ENCODE data around the gene MAN2C1. TPM values are rescaled to one million over a fixed set of nuclear protein-coding genes. Genes with fewer than 3 reads are reported as not detected.
"Not testable (repeated sequence)": the region's sequence is repeated elsewhere in the genome, so short reads cannot be mapped to it uniquely, and the experiment has no call there.

MAN2C1 gene
- total and polyA plus RNA-seq, 12 donors: 86.7 to 371 (median 108) TPM

GRCh38 chr15:75349851-75350588, 18.4 kb downstream of the MAN2C1 start:
- Histone ChIP-seq H3K9me3 (peaks cover 0 to 7% (median 0%) of the 10 kb centered on the region in 11 donors), H3K27me3 (peaks cover 0 to 37% (median 0%) of the 10 kb centered on the region in 7 donors), H3K36me3 (peaks cover 0 to 18% (median 0%) of the 10 kb centered on the region in 9 donors), H3K4me3 (no peak overlapping the region), H3K27ac (peak overlapping the region in 2 of 10 donors; percentile 10 to 31), H3K4me1 (peaks cover 5 to 38% (median 18%) of the 10 kb centered on the region in 9 donors)
- ATAC-seq: peak in 1 of 8 donors; percentile 6
- DNase-seq: no peak
- 83% methylated on average over 9 of the region's 9 CpGs for WGBS, 2 donors
- intact Hi-C loops (cut with DNase I): no loop called here
- TF ChIP-seq, protein P1, sequence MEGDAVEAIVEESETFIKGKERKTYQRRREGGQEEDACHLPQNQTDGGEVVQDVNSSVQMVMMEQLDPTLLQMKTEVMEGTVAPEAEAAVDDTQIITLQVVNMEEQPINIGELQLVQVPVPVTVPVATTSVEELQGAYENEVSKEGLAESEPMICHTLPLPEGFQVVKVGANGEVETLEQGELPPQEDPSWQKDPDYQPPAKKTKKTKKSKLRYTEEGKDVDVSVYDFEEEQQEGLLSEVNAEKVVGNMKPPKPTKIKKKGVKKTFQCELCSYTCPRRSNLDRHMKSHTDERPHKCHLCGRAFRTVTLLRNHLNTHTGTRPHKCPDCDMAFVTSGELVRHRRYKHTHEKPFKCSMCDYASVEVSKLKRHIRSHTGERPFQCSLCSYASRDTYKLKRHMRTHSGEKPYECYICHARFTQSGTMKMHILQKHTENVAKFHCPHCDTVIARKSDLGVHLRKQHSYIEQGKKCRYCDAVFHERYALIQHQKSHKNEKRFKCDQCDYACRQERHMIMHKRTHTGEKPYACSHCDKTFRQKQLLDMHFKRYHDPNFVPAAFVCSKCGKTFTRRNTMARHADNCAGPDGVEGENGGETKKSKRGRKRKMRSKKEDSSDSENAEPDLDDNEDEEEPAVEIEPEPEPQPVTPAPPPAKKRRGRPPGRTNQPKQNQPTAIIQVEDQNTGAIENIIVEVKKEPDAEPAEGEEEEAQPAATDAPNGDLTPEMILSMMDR (IDR thresholded peaks at IDR 0.05): no peak

GRCh38 chr15:75349351-75349669, 19.1 kb downstream of the MAN2C1 start:
- DNase-seq; ATAC-seq; intact Hi-C loops (cut with DNase I); H3K27ac ChIP-seq; H3K9me3 ChIP-seq: not testable (repeated sequence)
- Histone ChIP-seq H3K36me3 (peaks cover 0 to 11% (median 0%) of the 10 kb centered on the region in 9 donors), H3K4me1 (peaks cover 5 to 38% (median 18%) of the 10 kb centered on the region in 9 donors), H3K27me3 (peaks cover 0 to 37% (median 0%) of the 10 kb centered on the region in 7 donors), H3K4me3 (peak overlapping the region in 1 of 10 donors; percentile 76)
- 89 to 93% methylated on average over 8 of the region's 8 CpGs for WGBS, 2 donors

GRCh38 chr15:75348562-75349350, 19.7 kb downstream of the MAN2C1 start:
- Histone ChIP-seq H3K27me3 (peaks cover 0 to 37% (median 0%) of the 10 kb centered on the region in 7 donors), H3K9me3 (peaks cover 0 to 7% (median 0%) of the 10 kb centered on the region in 11 donors), H3K27ac (peak overlapping the region in 3 of 10 donors; percentile 74 to 83 (median 76)), H3K4me1 (peaks cover 5 to 43% (median 18%) of the 10 kb centered on the region in 9 donors), H3K36me3 (peaks cover 0 to 5% (median 0%) of the 10 kb centered on the region in 9 donors), H3K4me3 (peak overlapping the region; percentile 71 to 99 (median 88))
- intact Hi-C loops (cut with DNase I): no loop called here
- TF ChIP-seq, protein P1 (IDR thresholded peaks at IDR 0.05): no peak
- DNase-seq (no peak), ATAC-seq (peak in 7 of 8 donors; percentile 10 to 22 (median 15))
- WGBS, 2 donors: 36 to 38% methylated on average over 46 of the region's 46 CpGs

DNA sequence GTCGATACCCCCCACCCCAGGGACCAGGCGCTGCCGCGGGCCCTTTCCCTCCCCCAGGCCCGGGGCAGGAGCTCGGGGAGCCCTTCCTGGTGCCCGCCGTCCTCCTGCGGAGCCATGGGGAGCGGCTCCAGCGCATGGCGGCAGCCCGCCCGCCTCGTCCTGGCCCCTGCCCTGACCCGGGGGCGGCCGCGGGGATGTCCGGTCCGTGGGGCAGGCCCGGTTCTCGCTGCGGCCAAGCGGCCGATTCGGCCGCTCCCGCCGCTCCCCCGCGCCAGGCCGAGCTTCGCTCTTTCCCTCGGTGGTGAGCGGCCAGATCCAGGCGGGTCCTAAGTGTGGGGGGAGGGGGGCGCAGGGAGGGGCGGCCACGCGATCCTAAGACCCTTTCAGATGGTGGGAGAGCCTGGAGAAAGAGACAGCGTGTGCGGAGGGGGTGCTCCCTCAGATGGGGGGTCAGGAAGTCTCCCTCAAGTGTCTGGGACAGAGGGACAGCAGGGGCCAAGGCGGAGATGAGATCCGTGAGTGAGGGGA, 20.3 kb downstream of the MAN2C1 start:
- ATAC-seq (peak; percentile 36 to 57 (median 46)), DNase-seq (no peak)
- Histone ChIP-seq H3K27me3 (peaks cover 0 to 37% (median 0%) of the 10 kb centered on the region in 7 donors), H3K9me3 (peaks cover 0 to 7% (median 0%) of the 10 kb centered on the region in 11 donors), H3K27ac (peak overlapping the region in 9 of 10 donors; percentile 56 to 83 (median 74)), H3K4me1 (peaks cover 5 to 43% (median 18%) of the 10 kb centered on the region in 9 donors), H3K36me3 (no peaks in the 10 kb centered on the region), H3K4me3 (peak overlapping the region; percentile 71 to 99 (median 88))
- TF ChIP-seq, protein P1 (IDR thresholded peaks at IDR 0.05): no peak
- WGBS, 2 donors: 0 to 1% methylated on average over 26 to 45 of the region's 45 CpGs
- intact Hi-C loops (cut with DNase I): no loop called here
